AML-193 (cell line): ENCODE measurements around the gene METRN.

Source experiments
- DNase-seq, 2 experiments: peaks; one replicate each; lab custom pipeline; 2025; lab: John Stamatoyannopoulos, UW

The METRN gene

GRCh38 chr16:723695-724094, 8.8 kb downstream of the METRN start:
- DNase-seq, result no peak

GRCh38 chr16:724188-725040, 9.5 kb downstream of the METRN start:
- DNase-seq, result no peak

- no peak for DNase-seq
Measured at GRCh38 chr16:725041-725376, 10.1 kb downstream of the METRN start.

- no peak for DNase-seq
Measured at GRCh38 chr16:725463-726187, 10.7 kb downstream of the METRN start.

- no peak for DNase-seq
Measured at GRCh38 chr16:726188-726437, 11.2 kb downstream of the METRN start.

- peak; percentile 38 to 39 for DNase-seq
Measured at GRCh38 chr16:726438-727290, 11.7 kb downstream of the METRN start, which contains the start of the genes CCDC78 and HAGHL. Gene CCDC78 (minus strand): TSS chr16:726443. CDS start chr16:726367, 76 bp downstream. Gene HAGHL (plus strand): TSS chr16:727106. CDS start chr16:727510, 404 bp downstream.

GRCh38 chr16:727291-727977, 12.5 kb downstream of the METRN start:
- peak; percentile 10 to 22 for DNase-seq

- peak; percentile 62 to 65 for DNase-seq
Measured at GRCh38 chr16:728131-728889, 13.4 kb downstream of the METRN start.

GRCh38 chr16:728890-729744, 14.2 kb downstream of the METRN start:
- no peak for DNase-seq

- DNase-seq, result no peak
Measured at GRCh38 chr16:729768-730665, 15.1 kb downstream of the METRN start.

- no peak for DNase-seq
Measured at GRCh38 chr16:730666-731509, 16.0 kb downstream of the METRN start.

- DNase-seq, result no peak
Measured at GRCh38 chr16:732332-732731, 17.4 kb downstream of the METRN start.

- no peak for DNase-seq
Measured at GRCh38 chr16:732936-733335, 18.0 kb downstream of the METRN start.

GRCh38 chr16:733382-734207, 18.7 kb downstream of the METRN start:
- peak; percentile 4 to 12 for DNase-seq

- no peak for DNase-seq
Measured at GRCh38 chr16:734208-734980, 19.5 kb downstream of the METRN start.
